Heart left ventricle (tissue), 13 donors: ENCODE measurements around the gene CEP170B.

ENCODE experiments used
- POLR2A ChIP-seq, 2 donors: fragments of 450-650 bp; IDR thresholded peaks; one replicate each; pipeline ENCODE4 v1.6.1; 2017; ENCODE audit warnings: antibody characterized with exemption in 2 of 2, mild to moderate bottlenecking in 2 of 2, moderate library complexity in 2 of 2
- TF ChIP-seq, protein P1 (sequence below), 12 donors: fragments of 200-600 bp; sonication (generic) in 4 of 12; IDR thresholded peaks; one replicate each; pipeline versions ENCODE4 v1.5.0 to v1.8.0; 2018 to 2022; ENCODE audit warnings: antibody characterized with exemption in 12 of 12, mild to moderate bottlenecking in 5 of 12
- donor health status: ischemic (EF 13 %, LVEDD 7.1; RV severe dilation, severe dysfunction).
- donor health status: DM: no; HTN: yes; CAD: no.
- donor health status: DM: no; HTN: no; CAD: no.
- donor health status: ischemic (EF 25% LVEDD 6.9; RV normal size, moderate dysfunction).
- donor health status: ischemic (EF 25% LVEDD 5.7; RV mildly dilated, moderate dysfunction).
- donor health status: ischemic (EF 35%, LVEDD 5.7; RV mildly dilated, moderate dysfunction).
- donor health status: nonischemic (EF 11% LVEDD 7.7; RV severe dilation, severe dysfunction).
- donor health status: DM: yes; HTN: yes; CAD: no.
- donor health status: PGD.
- donor health status: ischemic (EF 29% LVEDD 5.4; RV normal size, mild dysfunction).
- donor health status: nonischemic (EF 23%, LVEDD 6.1; RV moderate dilation, normal function).

DNA sequence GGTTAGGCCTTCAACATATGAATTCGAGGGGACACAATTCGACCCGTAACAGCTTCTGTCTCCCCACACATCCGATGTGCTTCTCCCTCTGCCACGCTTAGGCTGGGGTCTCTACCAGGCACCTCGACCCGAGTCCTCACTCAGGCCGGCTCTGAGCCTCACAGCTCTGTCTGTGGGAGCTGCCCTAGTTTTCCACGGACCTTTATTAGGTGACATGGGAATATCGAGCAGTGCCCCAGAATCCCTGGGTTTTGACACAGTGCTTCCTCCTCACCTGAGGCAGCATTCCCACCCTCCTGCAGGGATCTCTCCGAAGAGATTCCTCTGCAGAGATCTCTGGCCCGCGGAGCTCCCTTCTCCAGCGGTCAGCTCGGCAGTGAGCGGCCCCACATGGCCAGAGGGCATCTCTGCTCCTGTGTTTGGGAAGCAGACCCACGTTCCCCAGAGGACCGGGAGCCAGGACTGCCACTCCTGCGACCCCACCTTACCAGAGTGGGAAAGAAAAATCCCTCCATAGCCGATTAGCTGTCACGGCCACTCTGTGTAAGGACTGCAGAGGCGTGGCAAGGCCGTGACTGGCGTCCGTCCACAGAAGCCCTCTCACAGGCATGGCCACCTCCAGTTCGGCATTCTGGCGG lies 43.0 kb upstream of the CEP170B start:
- TF ChIP-seq, protein P1, sequence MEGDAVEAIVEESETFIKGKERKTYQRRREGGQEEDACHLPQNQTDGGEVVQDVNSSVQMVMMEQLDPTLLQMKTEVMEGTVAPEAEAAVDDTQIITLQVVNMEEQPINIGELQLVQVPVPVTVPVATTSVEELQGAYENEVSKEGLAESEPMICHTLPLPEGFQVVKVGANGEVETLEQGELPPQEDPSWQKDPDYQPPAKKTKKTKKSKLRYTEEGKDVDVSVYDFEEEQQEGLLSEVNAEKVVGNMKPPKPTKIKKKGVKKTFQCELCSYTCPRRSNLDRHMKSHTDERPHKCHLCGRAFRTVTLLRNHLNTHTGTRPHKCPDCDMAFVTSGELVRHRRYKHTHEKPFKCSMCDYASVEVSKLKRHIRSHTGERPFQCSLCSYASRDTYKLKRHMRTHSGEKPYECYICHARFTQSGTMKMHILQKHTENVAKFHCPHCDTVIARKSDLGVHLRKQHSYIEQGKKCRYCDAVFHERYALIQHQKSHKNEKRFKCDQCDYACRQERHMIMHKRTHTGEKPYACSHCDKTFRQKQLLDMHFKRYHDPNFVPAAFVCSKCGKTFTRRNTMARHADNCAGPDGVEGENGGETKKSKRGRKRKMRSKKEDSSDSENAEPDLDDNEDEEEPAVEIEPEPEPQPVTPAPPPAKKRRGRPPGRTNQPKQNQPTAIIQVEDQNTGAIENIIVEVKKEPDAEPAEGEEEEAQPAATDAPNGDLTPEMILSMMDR (IDR thresholded peaks at IDR 0.05): no peak
- no peak for TF ChIP-seq POLR2A (IDR thresholded peaks at IDR 0.05)
